ENCODE results near the gene PRXL2A.

Gene PRXL2A

GRCh38 chr10:80480852-80481251, 72.5 kb downstream of the PRXL2A start:
- DNase-seq (ENCODE audit: low read depth, low spot score): no peak
- H3K4me3 ChIP-seq (ENCODE audit: low read depth, low read length): no peak overlapping the region
- in situ Hi-C loops (cut with HindIII; ENCODE audit: low sequenced_read_pairs): no loop called here
- TF ChIP-seq CTCF (IDR thresholded peaks at IDR 0.05; ENCODE audit: low read depth, low read length): no peak

GRCh38 chr10:80484243-80484642, 75.9 kb downstream of the PRXL2A start:
- no peak for DNase-seq (ENCODE audit: low read depth, low spot score)
- in situ Hi-C loops (cut with HindIII; ENCODE audit: low sequenced_read_pairs): no loop called here
- no peak overlapping the region for H3K4me3 ChIP-seq (ENCODE audit: low read depth, low read length)
- no peak for TF ChIP-seq CTCF (IDR thresholded peaks at IDR 0.05; ENCODE audit: low read depth, low read length)

- no peak for DNase-seq (ENCODE audit: low read depth, low spot score)
- no peak for TF ChIP-seq CTCF (IDR thresholded peaks at IDR 0.05; ENCODE audit: low read depth, low read length)
- in situ Hi-C loops (cut with HindIII; ENCODE audit: low sequenced_read_pairs): no loop called here
- no peak overlapping the region for H3K4me3 ChIP-seq (ENCODE audit: low read depth, low read length)
Observed at GRCh38 chr10:80484676-80485075, 76.3 kb downstream of the PRXL2A start.

- in situ Hi-C loops (cut with HindIII; ENCODE audit: low sequenced_read_pairs): no loop called here
- no peak for DNase-seq (ENCODE audit: low read depth, low spot score)
- no peak overlapping the region for H3K4me3 ChIP-seq (ENCODE audit: low read depth, low read length)
- TF ChIP-seq CTCF (IDR thresholded peaks at IDR 0.05; ENCODE audit: low read depth, low read length): no peak
Observed at GRCh38 chr10:80485076-80485945, 77.0 kb downstream of the PRXL2A start.

- DNase-seq (ENCODE audit: low read depth, low spot score): no peak
- H3K4me3 ChIP-seq (ENCODE audit: low read depth, low read length): no peak overlapping the region
- in situ Hi-C loops (cut with HindIII; ENCODE audit: low sequenced_read_pairs): no loop called here
- no peak for TF ChIP-seq CTCF (IDR thresholded peaks at IDR 0.05; ENCODE audit: low read depth, low read length)
Observed at GRCh38 chr10:80485946-80486764, 77.8 kb downstream of the PRXL2A start.
